H9 (cell line): Measurements from ENCODE around the gene BCAR3. TPM values are rescaled to one million over a fixed set of nuclear protein-coding genes. Genes with fewer than 3 reads are reported as not detected.

Source experiments
- DNase-seq: peaks from one replicate; pipeline ENCODE4 v3.0.0-alpha.2; 2017
- H2AFZ ChIP-seq: one replicate; pipeline ENCODE4 v1.6.1; 2013; ENCODE audit warnings: mild to moderate bottlenecking, low read length, control low read depth, moderate library complexity
- H2AK5ac ChIP-seq: 2 replicates; pipeline ENCODE4 v1.6.1; 2013; ENCODE audit warnings: low read length, control low read depth, mixed read lengths; ENCODE audit not compliant: insufficient read length
- H2BK120ac ChIP-seq: one replicate; pipeline ENCODE4 v1.6.1; 2013; ENCODE audit warnings: low read depth, mild to moderate bottlenecking, low read length, control low read depth, inconsistent platforms; ENCODE audit not compliant: poor library complexity, severe bottlenecking
- H2BK12ac ChIP-seq: 2 replicates; pipeline ENCODE4 v1.6.1; 2013; ENCODE audit warnings: low read length, control low read depth, mixed read lengths, low read depth; ENCODE audit not compliant: insufficient read length
- H2BK15ac ChIP-seq: 2 replicates; pipeline ENCODE4 v1.6.1; 2013; ENCODE audit warnings: low read depth, low read length, control low read depth
- H2BK20ac ChIP-seq: one replicate; pipeline ENCODE4 v1.6.1; 2013; ENCODE audit warnings: low read depth, mild to moderate bottlenecking, low read length, control low read depth, inconsistent platforms; ENCODE audit not compliant: poor library complexity, severe bottlenecking
- H2BK5ac ChIP-seq: 2 replicates; pipeline ENCODE4 v1.6.1; 2013; ENCODE audit warnings: low read length, control low read depth, mixed read lengths; ENCODE audit not compliant: insufficient read length
- H3K14ac ChIP-seq: 2 replicates; pipeline ENCODE4 v1.6.1; 2013; ENCODE audit warnings: low read length, control low read depth; ENCODE audit not compliant: insufficient read depth
- H3K18ac ChIP-seq: 2 replicates; pipeline ENCODE4 v1.6.1; 2013; ENCODE audit warnings: low read depth, mild to moderate bottlenecking, mixed read lengths, low read length, control low read depth; ENCODE audit not compliant: insufficient read length
- H3K23ac ChIP-seq: 2 replicates; pipeline ENCODE4 v1.6.1; 2013; ENCODE audit warnings: low read length, control low read depth, mixed read lengths, low read depth; ENCODE audit not compliant: insufficient read length
- H3K23me2 ChIP-seq: 2 replicates; pipeline ENCODE4 v1.6.1; 2013; ENCODE audit warnings: low read depth, mild to moderate bottlenecking, mixed read lengths, low read length, control low read depth; ENCODE audit not compliant: insufficient read length, poor library complexity, severe bottlenecking
- H3K27ac ChIP-seq: 2 replicates; pipeline ENCODE4 v1.5.1; 2013; ENCODE audit warnings: low read length, control low read depth, mixed read lengths, low read depth; ENCODE audit not compliant: insufficient read length
- H3K27me3 ChIP-seq: 2 replicates; pipeline ENCODE4 v1.6.1; 2013; ENCODE audit warnings: low read length, control low read depth, inconsistent platforms; ENCODE audit not compliant: insufficient read depth
- H3K4ac ChIP-seq: 2 replicates; pipeline ENCODE4 v1.6.1; 2013; ENCODE audit warnings: low read depth, mild to moderate bottlenecking, control low read depth, inconsistent platforms, low read length, moderate library complexity
- H3K4me1 ChIP-seq: 2 replicates; pipeline ENCODE4 v1.6.1; 2013; ENCODE audit warnings: low read length, control low read depth, inconsistent platforms; ENCODE audit not compliant: insufficient read depth
- H3K4me2 ChIP-seq: 2 replicates; pipeline ENCODE4 v1.6.1; 2013; ENCODE audit warnings: low read length, control low read depth, mixed read lengths; ENCODE audit not compliant: insufficient read length, insufficient read depth
- H3K56ac ChIP-seq: 2 replicates; pipeline ENCODE4 v1.6.1; 2013; ENCODE audit warnings: low read depth, mild to moderate bottlenecking, mixed read lengths, low read length, control low read depth; ENCODE audit not compliant: insufficient read length
- H3K79me1 ChIP-seq: 2 replicates; pipeline ENCODE4 v1.6.1; 2013; ENCODE audit warnings: low read depth, mild to moderate bottlenecking, moderate library complexity, low read length, control low read depth, inconsistent platforms; ENCODE audit not compliant: insufficient read depth, poor library complexity, severe bottlenecking
- H3K79me2 ChIP-seq: 2 replicates; pipeline ENCODE4 v1.6.1; 2013; ENCODE audit warnings: low read length, control low read depth, inconsistent platforms; ENCODE audit not compliant: insufficient read depth
- H3K9ac ChIP-seq: 2 replicates; pipeline ENCODE4 v1.6.1; 2013; ENCODE audit warnings: low read length, control low read depth, mixed read lengths; ENCODE audit not compliant: insufficient read length; ENCODE audit errors: extremely low read depth
- H3K9me3 ChIP-seq: one replicate; pipeline ENCODE4 v1.6.1; 2013; ENCODE audit warnings: low read depth, low read length, inconsistent platforms; ENCODE audit not compliant: control insufficient read depth
- H3T11ph ChIP-seq: one replicate; pipeline ENCODE4 v1.6.1; 2013; ENCODE audit warnings: mild to moderate bottlenecking, low read length, control low read depth, inconsistent platforms
- H4K20me1 ChIP-seq: one replicate; pipeline ENCODE4 v1.6.1; 2013; ENCODE audit not compliant: control insufficient read depth, insufficient read length, insufficient read depth
- H4K5ac ChIP-seq: 2 replicates; pipeline ENCODE4 v1.6.1; 2013; ENCODE audit warnings: low read depth, mild to moderate bottlenecking, mixed read lengths, low read length, control low read depth; ENCODE audit not compliant: insufficient read length
- H4K8ac ChIP-seq: replicated peaks from 2 replicates; pipeline ENCODE4 v1.6.1; 2013; ENCODE audit warnings: low read length, control low read depth, mixed read lengths, low read depth; ENCODE audit not compliant: insufficient read length
- H4K91ac ChIP-seq: 2 replicates; pipeline ENCODE4 v1.6.1; 2013; ENCODE audit warnings: low read depth, mild to moderate bottlenecking, moderate library complexity, mixed read lengths, low read length, control low read depth; ENCODE audit not compliant: insufficient read length
- H3K27ac Mint-ChIP-seq, 3 experiments: 2 replicates in 2 of 3; 3 replicates in 1 of 3; pipeline ENCODE4 v1.8.0; 2020 to 2021; ENCODE audit warnings: mixed read lengths in 3 of 3, mild to moderate bottlenecking in 1 of 3, moderate library complexity in 1 of 3
- H3K27me3 Mint-ChIP-seq: 2 replicates; pipeline ENCODE4 v1.8.0; 2021; ENCODE audit warnings: low read depth, mild to moderate bottlenecking, moderate library complexity, mixed read lengths
- H3K36me3 Mint-ChIP-seq, 3 experiments: 2 replicates in 2 of 3; 3 replicates in 1 of 3; pipeline ENCODE4 v1.8.0; 2020 to 2021; ENCODE audit warnings: low read depth in 3 of 3, mixed read lengths in 3 of 3; ENCODE audit not compliant: insufficient read depth in 1 of 3
- H3K4me1 Mint-ChIP-seq, 2 experiments: 2 replicates each; pipeline ENCODE4 v1.8.0; 2020; ENCODE audit warnings: mixed read lengths in 2 of 2
- H3K4me3 Mint-ChIP-seq, 2 experiments: 2 replicates in 1 of 2; 3 replicates in 1 of 2; pipeline ENCODE4 v1.8.0; 2020 to 2021; ENCODE audit warnings: mild to moderate bottlenecking in 2 of 2, mixed read lengths in 2 of 2, moderate library complexity in 1 of 2
- H3K9me3 Mint-ChIP-seq, 2 experiments: 2 replicates in 1 of 2; 3 replicates in 1 of 2; pipeline ENCODE4 v1.8.0; 2020; ENCODE audit warnings: mild to moderate bottlenecking in 2 of 2, mixed read lengths in 2 of 2, moderate library complexity in 1 of 2
- CTCF ChIP-seq: fragments of 200-600 bp; sonication (generic); conservative IDR thresholded peaks from 3 replicates; pipeline ENCODE4 v1.8.0; 2021; ENCODE audit warnings: antibody characterized with exemption, mild to moderate bottlenecking
- WGBS: extraction: QIAGEN DNeasy Blood & Tissue Kit; methylation state at CpG from one replicate; pipeline ENCODE4 v1.1.7; 2013; ENCODE audit warnings: missing lambda C conversion rate, low lambda C conversion rate, mixed read lengths; ENCODE audit not compliant: insufficient read length; ENCODE audit errors: extremely low coverage; 5-methylcytosine and 5-hydroxymethylcytosine counted together
- long read RNA-seq: library from polyadenylated mRNA; unstranded; transcript quantifications from one replicate; pipeline ENCODE4 v2.0.0, GENCODE V29; 2020
- total RNA-seq: library from RNA; stranded (reverse); gene quantifications from 2 replicates; pipeline ENCODE4 v1.2.1, GENCODE V29; 2021

Gene BCAR3
- 4.9 and 5.6 TPM in 2 replicates for total RNA-seq
- long read RNA-seq, transcript BCAR3-201 (12 exons, 3,171 nt) = major isoform, 7 of 25 reads
- long read RNA-seq, partial matches to known transcripts = 5 of 25 reads
- long read RNA-seq, other reads (novel, unspliced or antisense) = 11 of 25 reads

DNA sequence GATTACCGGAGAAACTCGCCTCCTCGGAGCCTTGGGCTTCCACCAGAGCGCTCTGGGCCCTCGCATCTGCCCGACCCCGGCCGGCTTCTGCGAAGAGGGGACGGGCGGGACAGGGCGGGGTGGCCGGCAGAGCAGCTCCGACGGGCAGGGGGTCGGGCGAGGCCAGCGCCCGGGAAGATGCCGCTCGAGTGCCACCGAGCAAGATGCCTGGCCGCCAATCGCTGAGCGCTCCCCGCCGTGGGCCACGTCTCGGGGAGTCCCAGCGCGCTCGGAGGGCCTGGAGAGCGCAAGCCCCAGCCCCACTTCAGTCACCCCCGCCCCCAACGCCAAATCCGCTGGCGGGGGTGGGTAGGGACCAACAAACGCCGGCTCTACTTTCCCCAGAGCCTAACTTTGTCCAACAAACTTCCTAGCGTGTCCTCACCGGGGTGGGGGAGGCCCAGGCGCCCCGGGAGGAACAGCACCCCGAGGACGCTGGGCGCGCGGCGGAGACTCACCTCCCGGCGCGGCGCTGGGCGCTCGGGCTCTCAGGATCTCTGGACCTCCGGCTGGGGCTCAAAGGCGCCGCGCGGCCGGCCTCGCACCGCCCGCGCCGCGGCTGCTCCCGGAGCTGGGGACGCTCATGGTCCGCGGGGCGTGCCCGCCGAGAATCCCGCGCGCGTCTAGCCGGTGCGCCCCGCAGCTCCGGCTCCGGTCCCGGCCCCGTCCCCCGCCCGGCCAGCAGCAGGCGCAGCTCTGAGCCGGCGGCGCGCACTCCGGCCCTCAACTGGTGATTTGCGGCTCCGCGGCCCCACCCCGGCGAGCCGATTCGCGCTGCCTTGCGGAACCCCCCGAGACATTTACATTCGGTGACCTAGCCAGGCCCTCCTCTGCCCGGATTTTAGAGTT, at the start of gene BCAR3:
Gene BCAR3 (minus strand): TSS at position 737 of the 888 bp plus-strand sequence. CDS start 6,907 bp downstream, outside the sequence.
- Histone ChIP-seq H4K91ac (no peak within 1 kb of the TSS), H2BK15ac (no peak within 1 kb of the TSS), H2AK5ac (no peak within 1 kb of the TSS), H2BK120ac (no peak within 1 kb of the TSS), H3K14ac (peak within 1 kb of the TSS; percentile 86; the same call in 1 of the 2 replicates), H3K4me1 (peaks cover 4% of the 10 kb centered on the region; the same call in 1 of the 2 replicates), H2BK12ac (no peak within 1 kb of the TSS), H3K23me2 (peaks cover 7% of the 10 kb centered on the region), H3K79me1 (no peaks in the 10 kb centered on the region), H3K27me3 (no peaks in the 10 kb centered on the region), H3K56ac (no peak within 1 kb of the TSS), H3K18ac (peak within 1 kb of the TSS; percentile 32), H2BK5ac (no peak within 1 kb of the TSS), H3K23ac (no peak within 1 kb of the TSS), H3K27ac (no peak within 1 kb of the TSS), H3K79me2 (no peaks in the 10 kb centered on the region; the same call in 1 of the 2 replicates), H3K9ac (peak within 1 kb of the TSS; percentile 24), H2BK20ac (no peak within 1 kb of the TSS), H4K20me1 (no peaks in the 10 kb centered on the region), H3T11ph (no peak within 1 kb of the TSS), H3K4ac (no peak within 1 kb of the TSS), H2AFZ (no peak within 1 kb of the TSS), H3K9me3 (no peaks in the 10 kb centered on the region), H3K4me2 (peak within 1 kb of the TSS; percentile 50), H4K5ac (no peak within 1 kb of the TSS), H4K8ac (no peak within 1 kb of the TSS)
- no peaks in the 10 kb centered on the region for H3K9me3 Mint-ChIP-seq
- WGBS = no CpG with 5 or more reads among the region's 105 CpGs
- H3K4me1 Mint-ChIP-seq = peaks cover 36 to 39% of the 10 kb centered on the region in 2 experiments
- H3K4me3 Mint-ChIP-seq = peak within 1 kb of the TSS; percentile 82 to 96
- peaks cover 0 to 3% (median 0%) of the 10 kb centered on the region in 3 experiments; a peak in 1 of 7 replicates for H3K36me3 Mint-ChIP-seq
- DNase-seq = peak; percentile 85
- H3K27ac Mint-ChIP-seq = peak within 1 kb of the TSS; percentile 63 to 78 (median 71); a peak in 6 of 7 replicates
- H3K27me3 Mint-ChIP-seq = peaks cover 42% of the 10 kb centered on the region
- TF ChIP-seq CTCF = no peak; the same call in 2 of the 3 replicates
